ENCODE measurements around the gene SRP9. TPM values are rescaled to one million over a fixed set of nuclear protein-coding genes. Genes with fewer than 3 reads are reported as not detected.

SRP9 gene
- total and polyA plus RNA-seq, 11 donors = 147 to 211 (median 171) TPM

DNA sequence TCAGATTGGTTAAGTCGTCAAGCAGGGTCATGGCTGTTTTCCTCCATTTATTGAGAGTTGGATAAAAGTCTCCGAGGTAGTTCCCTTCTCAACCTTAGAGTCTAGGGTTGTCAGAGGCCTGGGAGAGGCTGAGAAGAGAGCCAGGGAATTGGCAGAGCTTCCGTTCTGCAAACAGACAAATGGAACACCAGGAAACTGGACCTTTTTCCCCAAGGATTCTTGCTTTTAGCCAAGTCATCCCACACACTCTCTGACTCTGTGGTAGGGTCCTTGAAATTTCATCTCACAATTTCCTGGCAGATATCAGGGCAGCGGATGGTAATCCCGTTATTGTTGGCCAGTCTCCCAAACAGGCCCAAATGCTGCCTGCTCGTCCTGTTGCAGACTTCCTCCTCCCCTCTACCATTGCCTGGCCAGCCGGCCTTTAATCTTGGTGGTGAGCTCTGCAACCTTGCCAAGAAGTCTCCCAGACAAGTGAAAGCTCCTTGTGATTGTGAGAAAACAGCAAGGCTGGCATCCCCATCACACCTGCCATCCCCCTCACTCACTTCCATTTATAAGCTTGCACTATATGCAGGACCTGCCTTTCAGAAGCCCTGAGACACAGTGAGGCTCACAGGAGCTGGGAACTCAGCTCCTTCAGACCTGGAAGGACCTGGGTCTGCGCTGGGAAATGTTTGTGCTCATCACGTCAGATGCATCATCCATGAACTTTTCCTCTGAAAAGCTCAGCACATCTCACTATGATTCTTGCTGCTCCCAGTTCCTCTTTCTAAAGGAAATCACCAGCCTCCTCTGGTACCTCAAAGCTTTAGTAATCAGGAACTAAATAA, 13.7 kb upstream of the SRP9 start:
- Histone ChIP-seq H3K9me3 (no peaks in the 10 kb centered on the region), H3K36me3 (no peaks in the 10 kb centered on the region), H3K4me3 (no peak overlapping the region), H3K4me1 (peaks cover 8 to 65% (median 52%) of the 10 kb centered on the region in 12 donors), H3K27me3 (no peaks in the 10 kb centered on the region), H3K27ac (peak overlapping the region in 10 of 12 donors; percentile 40 to 79 (median 66))
- peak in 3 of 4 donors; percentile 39 to 57 (median 44) for ATAC-seq
- intact Hi-C loops (cut with DNase I) = loop anchor here in 2 of 10 donors (5.0 to 10.0 kb wide), 2 partner anchors 69 to 112 kb away; partner anchors contain the start of gene ENAH (in 1 of the 2)
- TF ChIP-seq POLR2A (IDR thresholded peaks at IDR 0.05) (no peak), CTCF (IDR thresholded peaks at IDR 0.05) (no peak)
- peak in 3 of 5 donors; percentile 33 to 62 (median 43) for DNase-seq
- WGBS, 4 donors = 19 to 30% (median 24%) methylated on average over 8 to 9 of the region's 9 CpGs

- H3K27ac ChIP-seq = peak overlapping the region in 9 of 12 donors; percentile 76 to 89 (median 80)
- intact Hi-C loops (cut with DNase I) = loop anchor here in 5 of 10 donors (5.0 to 10.0 kb wide), 5 partner anchors 69 to 199 kb away; partner anchors contain the start of gene ENAH (in 2 of the 5)
- WGBS, 4 donors = 97 to 98% (median 98%) methylated on average over 6 of the region's 6 CpGs
- peaks cover 8 to 83% (median 58%) of the 10 kb centered on the region in 12 donors for H3K4me1 ChIP-seq
- DNase-seq (no peak), ATAC-seq (no peak)
- H3K4me3 ChIP-seq = no peak overlapping the region
- H3K9me3 ChIP-seq = no peaks in the 10 kb centered on the region
- no peaks in the 10 kb centered on the region for H3K36me3 ChIP-seq
- TF ChIP-seq POLR2A (IDR thresholded peaks at IDR 0.05) = no peak
- no peaks in the 10 kb centered on the region for H3K27me3 ChIP-seq
Observed at GRCh38 chr1:225765982-225766674, 11.5 kb upstream of the SRP9 start.

- WGBS, 4 donors = 35 to 46% (median 38%) methylated on average over 8 of the region's 8 CpGs
- H3K36me3 ChIP-seq = no peaks in the 10 kb centered on the region
- H3K27me3 ChIP-seq = no peaks in the 10 kb centered on the region
- ATAC-seq = peak; percentile 32 to 65 (median 54)
- no peak overlapping the region for H3K4me3 ChIP-seq
- DNase-seq = peak in 4 of 5 donors; percentile 40 to 70 (median 57)
- H3K4me1 ChIP-seq = peaks cover 8 to 87% (median 63%) of the 10 kb centered on the region in 12 donors
- H3K9me3 ChIP-seq = no peaks in the 10 kb centered on the region
- intact Hi-C loops (cut with DNase I) = loop anchor here in 5 of 10 donors (5.0 to 10.0 kb wide), 5 partner anchors 70 to 200 kb away; partner anchors contain the start of gene ENAH (in 2 of the 5)
- peak overlapping the region; percentile 55 to 89 (median 79) for H3K27ac ChIP-seq
- TF ChIP-seq CTCF (IDR thresholded peaks at IDR 0.05) = no peak
- TF ChIP-seq POLR2A (IDR thresholded peaks at IDR 0.05) = no peak
Observed at GRCh38 chr1:225766967-225767633, 10.5 kb upstream of the SRP9 start.

Measured in heart left ventricle (tissue), 16 donors.